GM21367 (cell line): ENCODE data around the gene ITPR1.

Source experiments
- ATAC-seq: cut with Tn5 transposase; IDR thresholded peaks from one replicate; pipeline ENCODE4 v1.9.1; 2021; ENCODE audit not compliant: unreplicated experiment

The ITPR1 gene

DNA sequence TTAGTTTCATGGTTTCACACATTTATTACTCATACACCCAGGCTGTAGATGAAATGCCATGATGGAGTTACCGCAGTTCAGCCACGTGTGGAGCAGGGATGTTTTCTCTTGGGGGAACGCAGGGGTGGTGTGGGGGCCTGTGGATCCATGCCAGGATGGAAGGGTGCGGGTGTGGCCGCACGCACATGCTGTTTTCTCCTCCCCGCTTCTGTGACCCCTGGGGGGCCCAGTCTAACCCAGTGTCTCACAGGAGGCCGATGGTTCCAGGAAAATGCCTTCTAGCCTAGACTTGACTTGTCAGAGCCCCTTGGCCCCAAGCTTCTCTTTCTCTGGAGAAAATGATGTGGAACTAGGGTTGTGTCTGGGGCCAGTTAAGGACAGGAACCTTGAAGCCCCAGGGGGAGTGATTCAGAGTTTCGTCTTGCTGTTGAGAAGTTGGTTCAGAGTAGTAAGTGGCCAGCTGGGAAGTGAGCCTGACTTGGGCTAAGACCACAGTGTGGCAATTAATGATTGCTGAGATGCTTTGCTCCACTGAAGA, 245.7 kb downstream of the ITPR1 start:
- ATAC-seq, result no peak

DNA sequence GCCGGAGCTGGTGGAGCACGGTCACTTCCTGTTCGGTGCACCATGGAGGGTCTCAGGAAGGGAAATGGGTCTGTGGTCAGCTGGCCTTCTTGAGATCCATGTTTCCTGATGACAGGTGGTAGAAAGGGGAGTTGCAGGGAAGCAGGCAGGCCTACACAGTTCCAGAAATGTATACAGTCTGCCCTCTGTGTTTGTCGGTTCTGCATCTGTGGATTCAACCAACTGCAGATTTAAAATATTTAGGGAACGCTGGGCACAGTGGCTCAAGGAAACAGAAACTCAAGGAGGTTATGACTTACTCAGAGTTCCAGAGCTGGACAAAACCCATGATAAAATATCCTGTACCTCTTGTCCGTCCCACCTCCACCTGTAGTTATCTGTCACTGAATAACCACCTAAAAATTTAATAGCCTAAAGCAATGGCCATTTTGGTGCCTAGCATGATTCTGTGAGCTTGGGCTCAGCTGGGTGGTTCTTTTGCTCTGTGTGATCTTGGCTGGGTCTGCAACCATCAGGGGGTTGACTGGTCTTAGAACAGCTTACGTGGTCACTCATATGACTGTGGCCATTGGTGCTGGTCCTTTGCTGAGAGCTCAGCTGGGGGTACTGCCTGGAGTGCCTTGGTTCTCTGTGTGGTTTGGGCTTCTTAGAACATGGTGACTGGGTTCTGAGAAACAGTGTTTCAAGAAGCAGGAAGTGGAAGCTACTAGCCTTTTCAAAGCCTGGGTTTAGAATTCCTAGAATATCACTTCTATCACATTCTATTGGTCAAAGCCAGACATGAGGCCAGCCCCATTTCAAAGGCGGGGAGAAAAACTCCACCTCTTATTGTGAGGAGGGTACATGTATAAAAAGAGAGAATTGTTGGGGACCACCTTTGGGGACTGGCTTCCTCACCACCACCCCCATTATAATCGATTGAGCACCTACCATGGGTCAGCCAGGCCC, 246.4 kb downstream of the ITPR1 start:
- ATAC-seq, result no peak

- ATAC-seq, result no peak
These were observed 247.4 kb downstream of the ITPR1 start for GRCh38 chr3:4740397-4741105.

DNA sequence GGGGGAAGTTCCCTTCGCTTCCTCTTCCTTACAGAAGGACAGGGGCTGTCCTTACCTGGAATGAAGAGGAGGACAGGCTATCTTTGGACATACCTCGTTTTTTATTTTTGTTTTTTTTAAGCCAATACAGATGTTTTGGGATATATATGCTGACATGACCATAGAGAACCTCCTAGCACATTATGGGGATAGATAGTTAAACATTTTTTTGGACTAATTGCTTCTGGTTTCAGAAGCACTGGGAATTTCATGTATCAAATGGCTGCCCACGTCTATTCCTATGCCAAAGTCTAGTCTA, 247.9 kb downstream of the ITPR1 start:
- no peak for ATAC-seq

DNA sequence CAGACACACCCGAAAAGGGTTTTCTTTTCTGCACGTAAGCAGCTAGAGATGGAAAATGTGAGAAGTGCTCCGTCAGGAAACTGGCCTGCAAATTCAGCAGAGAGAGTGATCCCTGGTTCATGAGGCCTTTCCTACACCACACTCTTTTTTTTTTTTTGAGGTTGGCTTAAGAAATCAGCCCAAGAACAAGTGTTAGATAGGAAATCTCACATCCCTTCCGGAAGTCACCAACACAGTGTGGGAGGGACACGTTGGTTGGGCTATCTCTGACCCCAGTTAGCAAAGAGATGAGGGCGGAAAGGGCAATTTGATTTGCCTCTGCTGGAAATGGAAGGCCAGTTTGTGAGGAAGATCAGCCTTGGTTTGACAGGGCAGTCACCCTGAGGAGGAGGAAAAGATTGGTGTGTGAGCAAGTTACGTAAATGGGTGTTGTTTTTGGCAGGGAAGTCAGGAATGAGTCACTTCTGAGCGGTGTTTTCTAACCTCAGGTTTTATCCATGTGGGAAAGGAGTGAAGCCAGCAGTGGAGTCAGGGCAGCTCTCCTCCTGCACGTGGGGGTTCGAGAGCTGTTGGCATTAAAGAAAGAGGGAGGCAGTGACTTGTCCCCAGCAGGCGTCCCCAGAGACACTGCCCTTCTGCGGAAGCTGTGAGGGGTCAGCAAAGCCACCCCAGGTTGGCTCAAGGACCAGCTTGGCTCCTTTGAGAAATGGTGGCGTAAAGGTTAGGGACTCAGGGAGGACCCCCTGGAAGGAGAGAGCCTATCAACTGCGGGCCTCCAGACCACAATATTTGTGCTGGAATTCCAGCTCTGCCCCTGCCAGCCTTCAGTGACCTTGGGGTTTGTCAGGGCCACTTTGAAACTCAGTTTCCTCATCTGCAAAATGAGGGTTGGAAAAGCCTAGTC, 248.5 kb downstream of the ITPR1 start:
- no peak for ATAC-seq

GRCh38 chr3:4742359-4742758, 249.2 kb downstream of the ITPR1 start:
- no peak for ATAC-seq

- no peak for ATAC-seq
These were observed 250.2 kb downstream of the ITPR1 start for GRCh38 chr3:4743371-4743770.

- no peak for ATAC-seq
These were observed 251.5 kb downstream of the ITPR1 start for GRCh38 chr3:4744405-4745234.

- no peak for ATAC-seq
These were observed 252.1 kb downstream of the ITPR1 start for GRCh38 chr3:4745235-4745610.

DNA sequence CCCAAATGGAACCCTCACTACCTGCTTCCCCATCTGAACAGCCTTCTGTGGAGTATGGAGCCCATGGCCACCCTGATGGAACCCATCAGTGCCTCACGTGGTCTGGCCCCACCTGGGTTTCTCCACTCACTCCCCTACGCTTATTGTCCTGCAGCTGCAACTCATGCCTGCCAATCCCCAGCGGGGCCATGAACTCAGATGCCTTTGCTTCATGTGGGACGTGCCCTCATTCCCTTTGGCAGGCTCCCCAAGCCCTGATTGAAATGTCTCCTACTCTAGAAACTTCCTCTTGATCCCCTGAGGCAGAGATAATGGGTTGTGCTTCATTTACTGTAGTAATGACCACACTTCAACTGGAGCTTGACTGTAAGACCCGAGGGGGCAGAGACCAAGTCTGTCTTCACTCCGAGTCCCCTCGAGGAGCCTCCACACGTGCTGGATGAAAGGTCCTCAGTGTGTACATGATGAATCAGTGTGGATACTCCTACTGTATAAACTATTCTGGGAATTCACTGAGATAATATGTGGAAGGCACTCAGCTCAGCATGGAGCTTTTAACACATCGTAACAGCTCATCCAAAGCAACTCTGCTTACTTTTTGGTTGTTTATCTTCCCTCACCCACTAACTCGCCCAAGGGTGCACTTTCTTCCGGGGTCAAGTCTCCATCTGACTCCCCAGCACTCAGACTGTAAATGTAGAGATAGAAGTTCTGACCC, 253.3 kb downstream of the ITPR1 start:
- ATAC-seq, result no peak

GRCh38 chr3:4748127-4748526, 255.0 kb downstream of the ITPR1 start:
- no peak for ATAC-seq

DNA sequence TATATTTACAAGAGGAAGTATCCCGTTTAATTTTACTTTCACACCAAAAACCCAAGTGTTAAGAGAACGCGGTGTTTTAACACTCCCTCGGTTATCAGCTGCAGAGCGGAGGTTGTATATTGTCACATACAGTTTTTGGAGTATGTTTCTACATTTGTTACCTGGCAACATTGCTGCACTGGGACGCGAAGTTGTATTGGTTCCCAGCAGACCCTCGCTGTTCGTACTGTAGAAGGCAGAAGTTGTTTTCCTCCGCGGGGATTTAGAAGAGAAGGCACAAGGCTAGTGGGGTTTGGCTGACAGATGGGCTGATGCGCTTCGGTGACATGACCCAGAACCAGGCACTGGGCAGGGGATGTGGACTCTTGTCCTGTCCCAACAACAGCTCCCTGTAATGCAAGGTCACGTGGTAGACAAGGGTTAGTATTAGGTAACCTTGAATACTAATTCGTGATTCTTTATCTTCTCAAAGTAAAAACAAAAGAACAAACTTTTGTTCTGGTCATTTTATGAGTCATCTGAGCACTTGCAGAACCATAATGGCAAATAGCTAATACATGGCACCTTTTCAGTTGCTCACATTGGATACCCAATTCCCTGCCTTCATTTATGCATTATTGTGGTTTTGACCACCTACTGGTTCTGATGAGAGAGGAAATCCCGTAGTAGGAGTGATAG, 255.7 kb downstream of the ITPR1 start:
- peak; percentile 17 for ATAC-seq

DNA sequence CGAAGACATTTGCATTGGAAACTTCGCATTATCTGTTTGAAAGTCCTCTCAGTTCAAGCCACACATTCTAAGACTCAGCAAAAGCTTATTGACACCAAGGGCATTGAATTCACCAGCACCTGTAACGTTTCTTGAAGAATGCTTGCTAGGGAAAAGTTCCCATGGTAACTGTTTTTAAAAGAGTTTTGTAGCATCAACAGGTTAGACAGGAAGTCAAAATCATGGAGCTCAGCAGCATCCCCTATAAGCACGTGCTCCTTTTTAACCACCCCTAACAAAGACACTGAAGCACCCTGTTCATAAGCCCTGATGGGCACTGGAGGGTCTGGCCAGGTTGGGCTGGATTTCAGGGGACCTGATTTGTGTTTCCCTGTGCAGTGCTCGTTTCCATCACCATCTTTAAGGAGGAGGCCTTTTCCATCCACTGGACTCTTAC, 256.4 kb downstream of the ITPR1 start:
- ATAC-seq, result peak; percentile 20

- no peak for ATAC-seq
These were observed 257.3 kb downstream of the ITPR1 start for GRCh38 chr3:4750306-4750968.

GRCh38 chr3:4751029-4751501, 257.9 kb downstream of the ITPR1 start:
- no peak for ATAC-seq

DNA sequence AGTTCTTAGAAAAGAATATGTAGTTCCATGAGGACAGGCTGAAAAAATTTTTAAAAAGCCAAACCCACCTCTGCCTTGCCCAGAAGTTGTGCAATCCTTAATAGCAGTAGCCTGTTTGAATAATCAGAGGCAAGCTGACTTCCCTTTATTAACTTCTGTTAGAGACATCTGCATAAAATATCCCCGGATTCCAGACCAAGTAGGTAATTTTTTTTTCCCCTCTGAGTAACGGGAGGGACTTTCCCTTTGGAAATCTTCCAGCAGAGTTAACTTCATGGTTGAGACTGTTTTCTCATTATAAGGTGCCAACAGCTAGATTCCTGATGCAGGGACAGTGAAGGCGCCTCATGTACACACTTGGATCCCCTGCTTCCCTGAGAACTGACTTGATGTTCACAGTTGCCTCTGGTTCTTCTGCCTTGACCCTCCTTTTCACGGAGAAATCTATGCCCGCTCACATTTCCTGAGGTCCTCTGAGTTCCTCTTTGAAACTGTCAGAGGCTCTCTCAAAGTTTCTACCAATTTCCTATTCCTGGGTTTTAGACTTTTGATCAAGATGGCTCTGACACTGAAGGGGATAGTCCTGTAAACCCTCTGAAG, 258.5 kb downstream of the ITPR1 start:
- ATAC-seq, result no peak

- ATAC-seq, result no peak
These were observed 259.3 kb downstream of the ITPR1 start for GRCh38 chr3:4752201-4753072.
